RWPE1 (cell line): Measurements from ENCODE around the gene ARHGEF5.

Source experiments
- CTCF ChIA-PET: fragments of 350-600 bp; sonication (Branson Sonifier 250); formaldehyde crosslinking; extraction: SDS; loops from one replicate; lab custom pipeline; 2021; lab: Yijun Ruan, JAX
- POLR2A ChIA-PET: fragments of 400-600 bp; formaldehyde crosslinking; extraction: SDS; loops from one replicate; lab custom pipeline; 2020; ENCODE audit warnings: antibody characterized with exemption; ENCODE audit not compliant: low non-redundant PET; lab: Yijun Ruan, JAX
- DNase-seq: peaks from one replicate; pipeline ENCODE4 v3.0.0; 2012; ENCODE audit warnings: low spot score
- H3K27ac ChIP-seq: fragments of 450-650 bp; 2 replicates; pipeline ENCODE4 v1.5.1; 2017
- CTCF ChIP-seq: fragments of 450-650 bp; conservative IDR thresholded peaks from 2 replicates; pipeline ENCODE4 v1.5.1; 2017; ENCODE audit warnings: low read depth, mild to moderate bottlenecking

ARHGEF5 gene

GRCh38 chr7:144398911-144399310, 43.7 kb downstream of the ARHGEF5 start:
- no peak for TF ChIP-seq CTCF
- CTCF ChIA-PET, result no interaction called here
- no peak for DNase-seq
- POLR2A ChIA-PET, result no interaction called here
- H3K27ac ChIP-seq, result no peak overlapping the region

DNA sequence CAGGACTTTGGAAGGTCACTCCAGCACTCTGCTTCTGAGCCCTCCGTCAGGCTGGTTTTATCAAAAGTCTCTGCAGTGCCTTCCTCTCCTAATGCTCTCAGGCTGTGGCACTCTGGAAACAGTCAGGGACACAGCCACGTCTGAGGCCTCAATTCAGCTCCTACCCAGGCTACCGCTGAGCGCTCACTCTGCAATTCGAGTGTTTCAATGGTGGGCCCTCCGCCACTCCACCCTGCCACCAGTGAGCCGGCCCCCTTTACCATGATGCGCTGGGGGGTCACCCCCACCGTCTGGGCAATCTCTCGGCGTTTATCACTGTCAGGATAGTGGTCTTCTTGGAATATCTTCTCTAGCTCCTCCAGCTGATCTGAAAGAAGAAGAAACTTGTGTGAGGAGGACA, 44.7 kb downstream of the ARHGEF5 start:
- POLR2A ChIA-PET, result no interaction called here
- no peak overlapping the region for H3K27ac ChIP-seq
- TF ChIP-seq CTCF, result no peak
- DNase-seq, result no peak
- CTCF ChIA-PET, result no interaction called here

- no peak for DNase-seq
- TF ChIP-seq CTCF, result no peak
- POLR2A ChIA-PET, result no interaction called here
- CTCF ChIA-PET, result no interaction called here
- H3K27ac ChIP-seq, result no peak overlapping the region
Measured at GRCh38 chr7:144401490-144401889, 46.3 kb downstream of the ARHGEF5 start.

- ChIA-PET CTCF (no interaction called here), POLR2A (no interaction called here)
- no peak overlapping the region for H3K27ac ChIP-seq
- no peak for DNase-seq
- TF ChIP-seq CTCF, result no peak
Measured at GRCh38 chr7:144403102-144403501, 47.9 kb downstream of the ARHGEF5 start.

DNA sequence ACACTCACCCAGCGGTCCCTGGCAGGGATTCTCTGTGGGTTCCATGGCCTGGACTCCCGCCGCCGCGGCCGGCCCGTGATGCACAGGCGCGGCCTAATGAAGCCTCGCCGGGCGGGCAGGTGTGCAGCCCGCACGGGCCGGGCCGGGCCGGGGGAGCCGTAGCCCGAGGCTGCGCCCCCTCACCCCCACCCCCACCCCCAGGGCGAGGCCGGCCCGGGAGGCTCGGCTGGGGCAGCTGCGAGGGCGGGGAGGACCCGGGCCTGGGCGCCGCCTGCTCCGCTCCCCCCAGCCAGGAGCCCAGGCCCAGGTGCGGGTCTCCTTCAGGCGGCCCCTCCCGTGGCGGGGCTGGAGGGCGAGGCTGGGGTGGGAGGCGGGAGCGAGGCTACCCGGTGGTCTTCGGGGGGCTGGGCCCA, 48.5 kb downstream of the ARHGEF5 start, which contains the start of gene NOBOX:
Gene NOBOX, minus strand, starts transcription at position 45 of the 413 bp plus-strand sequence.
- no peak within 1 kb of the TSS for H3K27ac ChIP-seq
- POLR2A ChIA-PET, result no interaction called here
- no peak for DNase-seq
- CTCF ChIA-PET, result no interaction called here
- TF ChIP-seq CTCF, result no peak

GRCh38 chr7:144404946-144405345, 49.7 kb downstream of the ARHGEF5 start:
- no peak for TF ChIP-seq CTCF
- POLR2A ChIA-PET, result no interaction called here
- CTCF ChIA-PET, result no interaction called here
- no peak overlapping the region for H3K27ac ChIP-seq
- DNase-seq, result no peak
